Hematopoietic multipotent progenitor cell treated with erythropoietin and hydrocortisone succinate and interleukin-3 and kit ligand, for 17 days (in vitro differentiated cells): ENCODE results near the gene ACAD11.
"Not testable (repeated sequence)": the region's sequence is repeated elsewhere in the genome, so short reads cannot be mapped to it uniquely, and the experiment has no call there.

Source experiments
- DNase-seq: peaks from one replicate; pipeline ENCODE4 v3.0.0-alpha.2; 2015; ENCODE audit warnings: low spot score

ACAD11 gene

DNA sequence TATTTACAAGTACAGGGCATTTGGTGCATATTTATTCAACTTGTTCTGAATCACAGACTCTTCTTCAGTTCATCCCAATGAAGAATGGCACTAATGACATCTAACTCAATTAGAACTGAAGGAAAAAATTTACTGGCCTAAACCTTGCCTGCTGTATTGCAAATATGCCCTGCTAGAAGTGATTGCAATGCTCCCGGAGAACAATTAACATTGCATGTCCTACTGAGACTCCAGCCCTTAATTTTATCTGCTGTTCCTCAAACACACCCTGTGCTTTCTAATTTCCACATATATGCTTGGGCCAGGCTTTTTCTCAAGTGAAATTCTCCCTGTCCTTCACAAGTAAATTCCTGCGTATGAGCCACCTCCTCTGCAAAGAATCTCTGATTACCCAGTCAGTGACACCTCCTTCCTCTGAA lies 54.2 kb downstream of the ACAD11 start:
- no peak for DNase-seq

DNA sequence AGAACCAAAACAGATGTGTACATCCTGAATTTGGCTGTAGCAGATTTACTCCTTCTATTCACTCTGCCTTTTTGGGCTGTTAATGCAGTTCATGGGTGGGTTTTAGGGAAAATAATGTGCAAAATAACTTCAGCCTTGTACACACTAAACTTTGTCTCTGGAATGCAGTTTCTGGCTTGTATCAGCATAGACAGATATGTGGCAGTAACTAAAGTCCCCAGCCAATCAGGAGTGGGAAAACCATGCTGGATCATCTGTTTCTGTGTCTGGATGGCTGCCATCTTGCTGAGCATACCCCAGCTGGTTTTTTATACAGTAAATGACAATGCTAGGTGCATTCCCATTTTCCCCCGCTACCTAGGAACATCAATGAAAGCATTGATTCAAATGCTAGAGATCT lies 59.0 kb downstream of the ACAD11 start:
- not testable (repeated sequence) for DNase-seq

DNA sequence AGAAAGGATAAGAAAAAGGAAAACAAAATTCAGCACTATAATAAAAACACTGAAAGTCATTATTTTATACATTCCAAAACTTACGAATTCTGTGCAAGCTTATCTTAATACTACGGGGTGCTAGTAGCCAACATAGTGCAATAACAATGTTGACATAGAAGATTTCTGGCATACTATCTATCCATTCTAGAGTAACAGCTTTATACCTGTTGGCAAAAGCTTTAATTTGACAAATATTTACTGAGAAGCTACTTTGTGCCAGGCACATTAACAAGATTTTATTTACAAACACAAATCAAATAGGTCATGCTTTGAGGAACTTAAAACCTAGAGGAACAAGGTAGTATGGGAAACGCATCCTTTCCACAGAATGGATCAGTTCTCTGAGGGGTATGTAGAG lies 61.4 kb downstream of the ACAD11 start:
- no peak for DNase-seq

DNA sequence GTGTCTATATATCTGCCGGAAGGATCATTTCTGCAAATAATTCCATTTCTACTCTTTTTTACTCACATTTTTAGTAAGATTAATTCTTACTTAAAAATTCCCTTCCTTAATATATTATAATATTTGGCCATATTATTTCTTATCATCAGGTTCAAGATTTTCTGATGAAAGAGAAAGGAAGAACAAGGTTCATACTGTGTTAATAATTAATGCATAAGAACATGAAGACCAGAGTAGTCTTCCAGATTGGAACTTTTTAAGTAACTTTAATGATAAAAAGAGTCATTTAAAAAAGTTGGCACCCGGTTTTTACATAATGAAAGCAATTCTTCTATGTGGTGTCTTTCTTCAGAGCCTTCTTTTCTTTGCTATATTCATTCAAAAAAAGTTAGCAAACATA lies 61.9 kb downstream of the ACAD11 start:
- no peak for DNase-seq

DNA sequence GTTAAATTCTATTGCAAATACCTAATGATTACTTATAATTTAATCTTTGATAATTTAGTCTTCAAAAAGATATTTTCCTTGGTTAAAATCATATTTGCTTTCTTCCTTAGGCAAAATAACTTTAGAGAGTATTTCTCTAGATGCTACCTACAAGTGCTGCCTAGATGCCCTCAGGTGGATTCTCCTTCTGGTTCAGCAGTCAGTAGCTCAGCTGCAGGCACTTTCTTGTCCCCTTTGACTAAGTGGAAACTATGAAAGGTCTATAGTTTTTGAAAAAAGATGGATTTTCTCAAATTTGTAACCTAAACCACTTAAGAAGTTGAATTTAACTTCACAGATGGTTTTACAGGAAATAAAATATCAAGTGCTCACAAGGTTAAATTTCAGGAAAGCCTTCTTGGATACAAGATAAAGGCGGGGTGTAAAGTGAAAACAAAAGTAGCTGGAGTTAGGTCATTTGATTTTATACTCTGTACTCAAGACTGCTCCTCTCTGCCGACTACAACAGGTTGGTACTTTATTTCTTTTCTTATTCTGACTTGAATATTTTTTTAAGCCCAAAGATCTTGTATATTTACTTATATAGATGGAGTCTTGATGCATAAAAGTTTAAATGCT lies 62.7 kb downstream of the ACAD11 start, which contains the start of gene ACKR4:
ACKR4 (plus strand) TSS at position 455 of the 618 bp plus-strand sequence. CDS start 3,128 bp downstream, outside the sequence.
- DNase-seq = no peak

DNA sequence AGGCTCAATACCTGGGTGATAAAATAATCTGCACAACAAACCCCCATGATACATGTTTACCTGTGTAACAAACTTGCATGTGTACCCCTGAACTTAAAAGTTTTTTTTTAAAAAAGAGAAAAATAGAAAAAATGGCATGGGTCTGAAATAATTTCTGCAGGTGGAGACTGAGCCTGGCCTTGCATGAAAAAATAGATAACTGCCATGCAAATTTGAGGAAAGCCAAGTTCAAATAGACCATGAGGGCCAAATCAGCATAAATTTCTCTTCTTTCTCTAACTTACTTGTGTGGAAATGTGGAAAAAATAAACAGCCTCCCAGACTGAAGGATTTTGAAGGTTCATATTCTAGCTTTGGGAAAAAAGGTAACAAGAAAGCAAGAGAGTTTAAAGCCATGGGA lies 63.3 kb downstream of the ACAD11 start:
- DNase-seq = no peak

DNA sequence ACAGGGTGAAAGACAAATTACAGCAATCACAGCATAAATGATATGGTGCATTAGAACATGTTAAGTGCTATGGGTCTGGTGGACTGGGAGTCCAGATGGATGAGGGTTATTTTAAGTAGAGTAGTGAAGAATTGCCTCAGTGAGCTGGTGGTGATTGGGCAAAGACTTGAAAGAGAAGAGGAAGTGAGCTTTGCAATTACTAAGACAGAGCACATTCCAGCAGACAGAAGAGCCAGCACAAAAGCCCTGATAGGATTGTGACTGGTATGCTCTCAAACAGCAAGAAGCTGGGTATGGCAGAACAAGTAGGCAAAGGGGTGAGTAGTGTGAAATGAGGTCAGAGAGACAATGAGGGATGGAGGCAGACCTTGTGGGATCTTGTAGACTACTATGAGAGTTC lies 64.6 kb downstream of the ACAD11 start:
- no peak for DNase-seq

DNA sequence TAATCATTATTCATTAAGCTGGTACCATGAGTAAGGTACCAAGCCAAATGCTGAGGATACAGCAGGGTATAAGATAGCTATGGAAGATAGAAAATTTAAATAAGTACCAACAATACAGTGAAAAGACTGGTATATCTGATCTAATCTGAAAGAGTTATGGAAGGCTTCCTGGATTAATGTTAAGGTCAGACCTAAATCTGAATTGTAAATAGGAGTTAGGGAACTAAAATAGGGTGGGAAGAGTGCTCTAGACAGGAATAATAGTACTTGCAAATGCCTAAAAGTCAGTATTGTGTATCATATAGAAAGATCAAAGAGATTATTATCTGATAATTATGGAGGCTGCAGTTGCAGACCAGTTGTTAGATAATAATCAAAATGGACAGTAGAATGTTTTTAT lies 65.1 kb downstream of the ACAD11 start:
- DNase-seq = no peak

DNA sequence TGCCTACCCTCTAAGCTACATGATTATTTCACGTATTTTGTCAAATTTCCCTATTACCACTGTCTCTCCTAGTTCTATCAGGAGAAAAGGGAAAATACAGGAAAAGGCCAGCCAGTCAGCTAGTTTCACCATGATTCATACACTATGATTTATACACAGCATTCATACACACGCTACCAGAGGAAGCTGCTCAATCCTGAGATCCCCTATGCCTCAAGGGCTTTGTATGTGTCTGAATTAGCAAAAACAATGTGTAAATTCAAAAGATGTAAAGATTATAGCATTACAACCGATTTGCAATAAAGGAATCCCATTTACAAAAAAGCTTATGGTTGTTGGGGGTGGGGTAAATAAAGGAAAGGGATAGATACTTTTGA lies 65.7 kb downstream of the ACAD11 start:
- DNase-seq = no peak

DNA sequence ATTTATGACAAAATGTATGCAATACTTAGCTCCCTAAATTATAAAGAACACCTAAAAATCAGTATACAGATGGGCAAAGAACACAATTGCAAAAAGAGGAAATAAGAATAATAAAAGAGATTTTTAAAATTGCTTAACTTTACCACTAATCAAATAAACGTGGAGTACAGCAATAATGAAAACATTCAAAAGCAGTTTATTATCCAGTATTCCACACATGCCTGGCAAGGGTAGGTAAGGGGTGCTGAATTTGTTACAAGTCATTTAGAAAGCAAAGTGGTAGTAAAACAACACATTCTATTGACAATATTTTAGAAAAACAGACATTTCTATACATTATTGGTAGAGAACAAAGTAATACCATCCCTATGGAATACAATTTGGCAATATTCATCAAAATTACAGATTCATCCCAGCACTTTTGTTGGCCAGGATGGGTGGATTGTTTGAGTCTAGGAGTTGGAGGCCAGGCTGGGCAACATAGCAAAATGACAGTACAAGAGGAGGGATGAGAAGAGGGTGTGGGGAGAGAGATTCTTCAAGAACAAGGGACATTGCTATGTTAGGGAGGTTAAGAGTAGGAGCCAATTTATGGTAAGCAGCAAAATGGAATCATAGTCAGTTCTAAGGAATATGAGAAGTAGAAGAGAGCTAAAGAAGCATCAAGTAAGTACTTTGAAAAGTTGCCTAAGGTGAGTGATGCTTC lies 66.2 kb downstream of the ACAD11 start:
- DNase-seq = no peak

DNA sequence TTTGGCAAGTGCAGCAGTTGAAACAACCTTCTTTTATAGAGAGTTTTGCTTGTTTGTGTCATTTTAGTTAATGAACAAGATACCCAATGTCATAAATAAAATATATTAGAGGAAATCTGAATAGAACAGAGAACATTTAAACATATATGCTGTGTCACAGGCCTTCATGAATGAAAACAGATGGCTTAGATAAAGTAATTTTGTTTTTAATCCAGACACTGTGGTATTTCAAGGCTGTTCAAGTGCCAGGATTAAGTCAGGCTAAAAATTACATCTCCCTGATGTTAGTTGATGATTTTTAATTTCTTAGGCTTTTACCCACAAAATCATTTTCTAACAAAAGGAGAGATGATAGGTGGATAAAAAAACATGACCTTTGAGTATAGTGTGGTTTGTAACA lies 67.4 kb downstream of the ACAD11 start:
- no peak for DNase-seq

DNA sequence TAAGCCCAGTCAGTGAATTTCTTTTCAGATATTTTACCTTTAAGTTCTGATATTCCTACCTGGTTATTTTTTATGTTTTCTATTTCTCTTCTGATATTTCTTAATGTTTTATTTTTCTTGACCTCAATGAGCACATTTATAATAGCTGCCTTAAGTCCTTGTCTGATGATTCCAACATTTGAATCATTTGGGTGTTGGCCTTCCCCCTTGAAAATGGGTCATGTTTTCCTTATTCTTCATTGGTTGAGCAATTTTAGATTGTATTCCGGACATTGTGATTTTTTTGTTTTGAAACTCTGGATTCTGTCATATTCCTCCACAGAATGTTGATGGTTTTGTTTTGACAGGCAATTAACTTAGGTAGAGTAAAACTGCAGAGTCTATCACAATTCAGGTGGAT lies 72.2 kb downstream of the ACAD11 start:
- no peak for DNase-seq

DNA sequence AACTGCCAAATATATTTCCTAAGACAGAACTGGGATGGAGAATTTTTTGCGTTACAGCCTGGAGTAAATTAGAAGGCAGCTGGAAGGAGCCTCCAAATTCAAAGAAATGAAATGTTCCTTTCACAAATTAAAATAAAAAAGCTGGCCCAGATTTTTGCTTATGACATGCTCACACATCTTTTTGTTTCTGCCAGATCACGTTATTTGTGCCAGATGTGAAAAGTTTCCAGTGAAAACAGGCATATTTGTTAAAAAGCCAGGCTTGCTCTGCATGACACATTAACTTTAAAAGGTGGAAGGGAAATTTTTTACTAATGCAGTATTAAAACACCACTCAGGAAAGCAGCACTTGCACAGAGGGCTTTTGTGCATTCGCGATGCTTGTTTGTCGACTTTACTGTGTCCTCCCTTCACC lies 85.8 kb downstream of the ACAD11 start:
- DNase-seq = no peak

DNA sequence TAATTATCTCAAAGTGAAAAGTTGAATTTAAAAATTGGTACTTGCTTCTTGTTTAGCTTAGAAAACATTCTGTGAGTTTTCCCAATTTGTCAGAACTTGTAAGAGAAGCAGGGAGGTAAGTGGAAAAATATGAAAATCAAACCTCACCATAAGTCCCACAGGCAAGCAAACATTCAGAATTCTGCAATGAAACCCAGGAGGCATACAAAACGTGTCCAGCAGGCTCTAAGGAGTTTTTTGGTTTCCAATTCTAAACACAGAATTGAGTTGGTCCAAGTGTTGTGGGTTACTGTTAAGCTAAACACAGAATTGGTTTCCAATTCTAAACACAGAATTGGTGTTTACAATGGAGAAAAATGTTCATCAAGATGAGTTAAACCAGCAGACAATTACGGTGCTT lies 89.6 kb downstream of the ACAD11 start:
- no peak for DNase-seq

DNA sequence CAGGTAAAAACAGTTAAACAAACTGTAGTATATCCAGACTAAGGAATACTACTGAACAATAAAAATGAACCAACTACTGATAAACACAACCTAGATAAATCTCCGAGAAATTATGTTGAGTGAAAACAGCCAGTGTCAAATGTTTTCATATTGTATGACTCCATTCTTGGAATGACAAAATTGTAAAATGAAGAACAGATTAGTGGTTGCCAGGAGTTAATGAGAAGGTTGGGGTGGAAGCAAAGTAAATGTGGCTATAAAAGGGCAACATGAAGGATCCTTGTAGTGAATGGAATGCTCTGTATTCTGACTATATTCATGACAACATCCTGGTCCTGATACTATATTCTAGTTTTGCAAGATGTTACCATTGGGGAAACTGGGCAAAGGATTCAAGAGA lies 90.0 kb downstream of the ACAD11 start:
- no peak for DNase-seq

DNA sequence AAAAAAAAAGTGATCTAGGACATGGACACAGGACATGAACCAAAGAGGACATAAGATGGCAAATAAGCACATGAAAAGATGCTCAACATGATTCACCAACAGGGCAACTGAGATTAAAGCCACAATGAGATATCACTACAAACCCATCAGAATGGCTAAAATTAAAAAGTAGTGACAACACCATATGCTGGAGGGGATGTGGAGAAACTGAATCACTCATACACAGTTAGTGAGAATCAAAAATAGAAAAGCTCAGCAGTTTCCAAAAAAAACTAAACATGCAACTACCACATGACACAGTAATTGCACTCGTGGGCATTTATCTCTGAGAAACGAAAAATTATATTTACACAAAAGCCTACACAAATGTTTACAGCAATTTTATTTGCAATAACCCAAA lies 90.5 kb downstream of the ACAD11 start:
- no peak for DNase-seq

DNA sequence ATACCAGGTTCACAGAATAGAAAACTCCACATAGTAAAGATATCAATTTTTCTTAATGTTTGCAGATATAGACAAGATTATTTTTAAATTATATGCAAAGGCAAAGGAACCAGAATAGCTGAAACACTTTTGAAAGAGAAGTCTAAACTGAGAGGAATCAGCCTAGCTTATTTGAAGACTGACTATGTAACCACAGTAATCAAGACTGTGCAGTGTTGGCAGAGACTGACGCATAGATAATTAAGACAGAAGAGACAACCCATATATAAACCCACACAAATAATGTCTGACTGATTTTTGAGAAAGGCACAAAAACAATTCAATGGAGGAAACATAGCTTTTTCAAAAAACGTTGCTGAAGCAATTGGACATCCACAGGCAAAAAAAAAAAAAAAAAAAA lies 91.2 kb downstream of the ACAD11 start:
- no peak for DNase-seq

DNA sequence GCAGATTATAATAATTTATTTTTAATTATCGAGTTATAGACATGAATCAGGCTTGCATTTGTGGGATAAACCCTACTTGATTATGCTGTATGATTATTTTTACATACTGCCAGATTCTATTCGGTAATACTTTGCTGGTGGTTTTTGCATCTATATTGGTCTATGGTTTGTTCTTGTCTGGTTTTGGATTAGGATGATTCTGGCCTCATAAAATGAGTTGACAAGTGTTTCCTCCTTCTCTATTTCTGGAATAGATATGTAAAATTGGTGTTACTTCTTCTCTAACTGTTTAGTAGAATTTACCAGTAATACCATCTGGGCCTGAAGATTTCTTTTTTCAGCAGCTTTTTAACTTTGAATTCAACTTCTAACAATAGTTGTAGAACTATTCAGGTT lies 95.5 kb downstream of the ACAD11 start:
- DNase-seq = no peak

DNA sequence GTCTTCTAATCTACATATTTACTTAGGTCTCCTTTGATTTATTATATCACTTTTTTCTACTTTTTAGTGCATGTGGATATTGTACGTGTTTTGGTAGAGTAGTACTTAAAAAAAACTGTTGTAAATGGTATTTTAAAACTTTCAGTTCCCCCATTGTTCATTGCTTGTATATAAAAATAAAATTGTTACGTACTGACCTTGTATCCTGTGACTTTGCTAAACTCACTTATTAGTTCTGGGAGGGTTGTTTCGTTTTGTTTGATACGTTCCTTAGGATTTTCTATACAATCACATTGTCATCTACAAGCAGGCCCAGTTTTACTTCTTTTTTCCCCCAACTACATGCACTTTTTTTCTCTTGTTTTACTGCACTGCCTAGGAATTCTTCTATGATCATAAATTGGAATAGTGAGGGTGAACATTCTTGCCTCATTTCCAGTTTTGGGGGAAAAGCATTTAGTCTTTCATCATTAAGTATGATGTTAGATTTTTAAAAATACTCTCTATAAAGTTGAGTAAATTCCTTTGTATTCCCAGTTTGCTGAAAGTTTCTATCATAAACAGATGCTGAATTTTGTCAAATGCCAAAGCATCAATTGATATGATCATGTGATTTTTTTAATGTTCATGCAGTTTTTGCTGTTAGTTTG lies 96.1 kb downstream of the ACAD11 start:
- no peak for DNase-seq

DNA sequence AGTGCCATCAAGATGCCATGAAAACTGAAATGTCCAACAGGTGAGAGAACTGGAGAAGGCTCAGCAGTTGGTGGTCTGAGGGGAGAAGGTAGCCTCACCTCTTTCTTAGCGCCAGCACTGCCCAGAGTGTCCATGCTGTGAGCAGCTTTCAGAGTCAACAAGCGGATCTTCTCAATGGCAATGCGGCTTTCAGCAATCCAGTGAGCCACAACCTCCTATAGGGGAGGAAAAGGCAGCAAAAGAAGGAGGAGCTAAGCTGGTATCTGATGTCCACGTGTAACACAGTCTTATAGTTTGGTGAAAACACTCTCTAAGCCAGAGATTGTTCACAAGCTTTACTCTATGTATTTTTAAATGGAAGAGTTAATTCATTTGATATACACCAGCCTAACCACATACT lies 98.6 kb downstream of the ACAD11 start:
- DNase-seq = no peak

DNA sequence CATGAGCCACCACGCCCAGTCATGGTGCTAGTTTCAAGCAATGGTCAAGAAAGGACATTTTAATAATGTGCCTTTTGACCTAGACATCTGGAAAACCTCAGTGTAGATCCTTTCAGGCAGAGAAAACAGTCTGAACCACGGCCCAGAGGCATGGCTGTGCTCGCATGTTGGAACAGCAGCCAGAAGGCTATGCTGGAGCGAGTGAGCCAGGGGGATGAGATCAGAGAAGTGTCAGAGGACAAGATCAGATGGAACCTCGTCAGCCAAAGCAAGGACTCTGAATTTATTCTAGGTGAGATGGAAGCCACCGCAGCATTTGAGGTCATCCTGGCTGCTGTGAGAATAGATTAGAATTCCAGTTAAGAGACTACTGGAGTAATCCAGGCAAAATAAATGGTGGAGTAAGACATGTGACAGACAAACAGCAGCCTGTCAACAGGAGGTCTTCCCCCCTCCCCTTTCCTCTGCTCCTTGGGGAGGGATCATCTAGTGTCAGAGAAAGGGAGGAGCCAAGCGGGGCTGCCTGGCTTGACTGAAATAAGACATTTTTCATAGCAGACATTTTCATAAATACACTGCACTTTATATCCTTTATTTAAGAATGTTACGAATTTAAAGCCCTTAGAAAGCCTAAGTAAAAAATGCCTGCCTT lies 103.0 kb downstream of the ACAD11 start:
- DNase-seq = no peak

DNA sequence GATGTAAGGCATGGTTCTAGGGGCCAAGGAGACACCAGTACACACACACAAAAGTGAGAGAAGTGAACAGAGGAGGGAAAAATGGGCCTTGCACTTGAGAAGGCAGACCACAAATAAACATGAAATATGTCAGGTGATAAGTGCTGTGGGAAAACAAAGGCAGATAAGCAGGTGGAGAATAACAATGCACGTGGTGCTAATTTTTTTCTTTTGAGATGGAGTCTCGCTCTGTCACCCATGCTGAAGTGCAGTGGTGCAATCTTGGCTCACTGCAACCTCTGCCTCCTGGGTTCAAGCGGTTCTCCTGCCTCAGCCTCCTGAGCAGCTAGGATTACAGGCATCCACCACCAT lies 103.6 kb downstream of the ACAD11 start:
- not testable (repeated sequence) for DNase-seq
